HCT116 (cell line): ENCODE measurements around the gene EPHA8. TPM values are rescaled to one million over a fixed set of nuclear protein-coding genes. Genes with fewer than 3 reads are reported as not detected.

Source experiments
- ATAC-seq: fragments of 200-7000 bp; cut with Tn5 transposase; 2 replicates; pipeline ENCODE4 v1.9.1; 2020; ENCODE audit warnings: mild to moderate bottlenecking, moderate library complexity
- BruUV-seq: library from RNA; stranded (reverse); fragments of 400-500 nt; replicated peaks from 2 replicates; lab custom pipeline; 2021; lab: Mats Ljungman, UMichigan
- CTCF ChIA-PET: fragments of 300-600 bp; sonication (Branson Sonifier 250); formaldehyde crosslinking; loops from one replicate; lab custom pipeline; 2021; ENCODE audit warnings: antibody characterized with exemption; lab: Charles Lee
- POLR2A ChIA-PET: fragments of 300-600, 350-600 bp; sonication (Branson Sonifier 250); formaldehyde crosslinking; loops from one replicate; lab custom pipeline; 2021; ENCODE audit warnings: antibody characterized with exemption; lab: Charles Lee
- RAD21 ChIA-PET, 2 experiments: fragments of 300-600 bp; sonication (Branson Sonifier 250); formaldehyde crosslinking; loops; one replicate each; lab custom pipeline; 2023; ENCODE audit warnings: low total read pairs in 2 of 2; ENCODE audit not compliant: uncharacterized antibody in 2 of 2, unreplicated experiment in 2 of 2, low non-redundant PET in 1 of 2; lab: Charles Lee
- DNase-seq: peaks from one replicate; pipeline ENCODE4 v3.0.0-alpha.2; 2010; ENCODE audit warnings: low read depth, low spot score
- H2AFZ ChIP-seq: fragments of 200-600 bp; shearing (Covaris generic), sonication (generic); 2 replicates; pipeline ENCODE4 v1.6.1; 2017; ENCODE audit warnings: low read depth, mixed run types, mixed read lengths, antibody characterized with exemption, low read length; ENCODE audit not compliant: poor library complexity, severe bottlenecking
- H3K27ac ChIP-seq: 2 replicates; pipeline ENCODE4 v1.5.1; 2012; ENCODE audit warnings: low read depth, low read length
- H3K27me3 ChIP-seq: fragments of 200-600 bp; sonication (generic); 2 replicates; pipeline ENCODE4 v1.6.1; 2016; ENCODE audit warnings: mixed run types, low read length, mixed read lengths; ENCODE audit not compliant: insufficient read depth
- H3K36me3 ChIP-seq, 2 experiments: fragments of 200-500 bp in 1 of 2; fragments of 200-600 bp in 1 of 2; sonication (Bioruptor generic) in 1 of 2; sonication (generic) in 1 of 2; 2 replicates each; pipeline versions ENCODE4 v1.5.1 to v1.6.1; 2014 to 2016; ENCODE audit warnings: low read length in 2 of 2, inconsistent platforms in 1 of 2, mixed read lengths in 1 of 2, mixed run types in 1 of 2; ENCODE audit not compliant: insufficient read depth in 2 of 2, control insufficient read depth in 1 of 2
- H3K4me1 ChIP-seq, 2 experiments: fragments of 200-600 bp in 1 of 2; sonication (generic) in 1 of 2; 2 replicates each; pipeline versions ENCODE4 v1.5.1 to v1.6.1; 2012 to 2017; ENCODE audit warnings: low read length in 2 of 2, inconsistent platforms in 1 of 2, mild to moderate bottlenecking in 1 of 2, mixed read lengths in 1 of 2, mixed run types in 1 of 2, moderate library complexity in 1 of 2; ENCODE audit not compliant: insufficient read depth in 2 of 2, control insufficient read depth in 1 of 2
- H3K4me2 ChIP-seq: fragments of 200-600 bp; sonication (generic); 2 replicates; pipeline ENCODE4 v1.6.1; 2017; ENCODE audit warnings: mixed run types, low read length, mixed read lengths
- H3K4me3 ChIP-seq, 2 experiments: fragments of 200-600 bp in 1 of 2; sonication (generic) in 1 of 2; replicated peaks in 1 of 2; 2 replicates each; pipeline ENCODE4 v1.5.1; 2011 to 2016; ENCODE audit warnings: low read length in 2 of 2, control low read depth in 1 of 2, low read depth in 1 of 2, mild to moderate bottlenecking in 1 of 2, mixed read lengths in 1 of 2, mixed run types in 1 of 2
- H3K79me2 ChIP-seq: fragments of 200-600 bp; sonication (generic); 2 replicates; pipeline ENCODE4 v1.6.1; 2017; ENCODE audit warnings: mild to moderate bottlenecking, mixed run types, low read length, moderate library complexity, mixed read lengths; ENCODE audit not compliant: insufficient read depth
- H3K9ac ChIP-seq: fragments of 200-600 bp; sonication (generic); 2 replicates; pipeline ENCODE4 v1.6.1; 2016; ENCODE audit warnings: low read length, mixed read lengths
- H3K9me2 ChIP-seq: fragments of 200-600 bp; sonication (generic), shearing (Covaris generic); 2 replicates; pipeline ENCODE4 v1.6.1; 2017; ENCODE audit warnings: mixed run types, mild to moderate bottlenecking, moderate library complexity; ENCODE audit not compliant: insufficient read depth
- H3K9me3 ChIP-seq, 2 experiments: fragments of 200-500 bp in 1 of 2; fragments of 200-600 bp in 1 of 2; sonication (Bioruptor generic) in 1 of 2; sonication (generic) in 1 of 2; 2 replicates each; pipeline ENCODE4 v1.6.1; 2014 to 2017; ENCODE audit warnings: low read length in 2 of 2, mixed read lengths in 2 of 2, inconsistent platforms in 1 of 2, low read depth in 1 of 2, mild to moderate bottlenecking in 1 of 2, mixed run types in 1 of 2, moderate library complexity in 1 of 2; ENCODE audit not compliant: control insufficient read depth in 1 of 2, insufficient read depth in 1 of 2
- H4K20me1 ChIP-seq: fragments of 200-600 bp; sonication (generic), shearing (Covaris generic); 2 replicates; pipeline ENCODE4 v1.6.1; 2017; ENCODE audit warnings: mixed run types, mild to moderate bottlenecking, moderate library complexity; ENCODE audit not compliant: insufficient read depth
- CBX3 ChIP-seq: IDR thresholded peaks from 2 replicates; pipeline ENCODE4 v1.6.1; 2012; ENCODE audit warnings: low read depth
- CEBPB ChIP-seq: IDR thresholded peaks from 2 replicates; pipeline ENCODE4 v1.6.1; 2012; ENCODE audit warnings: low read depth
- EGR1 ChIP-seq: IDR thresholded peaks from 2 replicates; pipeline ENCODE4 v1.6.1; 2012; ENCODE audit warnings: low read depth
- ELF1 ChIP-seq: IDR thresholded peaks from 2 replicates; pipeline ENCODE4 v1.6.1; 2012; ENCODE audit warnings: low read depth, borderline replicate concordance
- EZH2 ChIP-seq: fragments of 200-600 bp; sonication (generic); IDR thresholded peaks from 2 replicates; pipeline ENCODE4 v1.6.1; 2017; ENCODE audit warnings: antibody characterized with exemption, mixed run types
- EZH2phosphoT487 ChIP-seq: fragments of 200-600 bp; IDR thresholded peaks from 2 replicates; pipeline ENCODE4 v1.6.1; 2018; ENCODE audit warnings: antibody characterized with exemption, borderline replicate concordance
- FOSL1 ChIP-seq: IDR thresholded peaks from 2 replicates; pipeline ENCODE4 v1.6.1; 2012; ENCODE audit warnings: low read depth
- JUND ChIP-seq: IDR thresholded peaks from 2 replicates; pipeline ENCODE4 v1.6.1; 2012
- POLR2A ChIP-seq: IDR thresholded peaks from 2 replicates; pipeline ENCODE4 v1.7.0; 2011; ENCODE audit warnings: borderline replicate concordance; ENCODE audit not compliant: insufficient read depth, insufficient read length; ENCODE audit errors: extremely low read depth
- RAD21 ChIP-seq: IDR thresholded peaks from 2 replicates; pipeline ENCODE4 v1.6.1; 2012; ENCODE audit warnings: low read depth, mild to moderate bottlenecking
- SIN3A ChIP-seq: IDR thresholded peaks from 2 replicates; pipeline ENCODE4 v1.6.1; 2012; ENCODE audit warnings: low read depth
- SP1 ChIP-seq: IDR thresholded peaks from 2 replicates; pipeline ENCODE4 v1.6.1; 2012; ENCODE audit warnings: low read depth
- SRF ChIP-seq: IDR thresholded peaks from 2 replicates; pipeline ENCODE4 v1.6.1; 2012; ENCODE audit warnings: low read depth
- TCF7L2 ChIP-seq: IDR thresholded peaks from 2 replicates; pipeline ENCODE4 v1.7.0; 2011; ENCODE audit warnings: borderline replicate concordance, inconsistent platforms; ENCODE audit not compliant: insufficient read depth, insufficient read length; ENCODE audit errors: extremely low read depth
- YY1 ChIP-seq: IDR thresholded peaks from 2 replicates; pipeline ENCODE4 v1.6.1; 2011; ENCODE audit warnings: low read length, low read depth, moderate library complexity, mild to moderate bottlenecking; ENCODE audit not compliant: insufficient replicate concordance; ENCODE audit errors: extremely low read depth
- ZFX ChIP-seq: fragments of 450-650 bp; IDR thresholded peaks from 2 replicates; pipeline ENCODE4 v1.6.1; 2017
- ZNF274 ChIP-seq: fragments of 200-500 bp; sonication (Bioruptor generic); IDR thresholded peaks from 2 replicates; pipeline ENCODE4 v1.6.1; 2014; ENCODE audit warnings: mild to moderate bottlenecking, low read depth, low read length, inconsistent platforms
- intact Hi-C: fragments of 100-400 bp; cut with micrococcal nuclease; formaldehyde crosslinking; loops from 2 replicates; pipeline ENCODE4 v1.10.0; 2022
- total RNA-seq: library from RNA; stranded (reverse); gene quantifications from one replicate; pipeline ENCODE4 v1.2.1, GENCODE V29; 2021; ENCODE audit not compliant: unreplicated experiment
- TF ChIP-seq, protein P1 (sequence below): IDR thresholded peaks from 2 replicates; pipeline ENCODE4 v1.6.1; 2012
- TF ChIP-seq, protein P2 (sequence below): IDR thresholded peaks from 2 replicates; pipeline ENCODE4 v1.6.1; 2012
- TF ChIP-seq, protein P3 (sequence below), 3 experiments: fragments of 200-600 bp in 1 of 3; sonication (generic) in 1 of 3; IDR thresholded peaks in 2 of 3; conservative IDR thresholded peaks in 1 of 3; 2 replicates each; pipeline ENCODE4 v1.5.1; 2012 to 2017; ENCODE audit warnings: low read depth in 2 of 3, low read length in 2 of 3, antibody characterized with exemption in 1 of 3, borderline replicate concordance in 1 of 3, control low read depth in 1 of 3, mild to moderate bottlenecking in 1 of 3, mixed read lengths in 1 of 3, mixed run types in 1 of 3, moderate library complexity in 1 of 3; ENCODE audit not compliant: insufficient read depth in 1 of 3

Gene EPHA8
- total RNA-seq, 1 experiment from 2014 or later, result 0.30 TPM

DNA sequence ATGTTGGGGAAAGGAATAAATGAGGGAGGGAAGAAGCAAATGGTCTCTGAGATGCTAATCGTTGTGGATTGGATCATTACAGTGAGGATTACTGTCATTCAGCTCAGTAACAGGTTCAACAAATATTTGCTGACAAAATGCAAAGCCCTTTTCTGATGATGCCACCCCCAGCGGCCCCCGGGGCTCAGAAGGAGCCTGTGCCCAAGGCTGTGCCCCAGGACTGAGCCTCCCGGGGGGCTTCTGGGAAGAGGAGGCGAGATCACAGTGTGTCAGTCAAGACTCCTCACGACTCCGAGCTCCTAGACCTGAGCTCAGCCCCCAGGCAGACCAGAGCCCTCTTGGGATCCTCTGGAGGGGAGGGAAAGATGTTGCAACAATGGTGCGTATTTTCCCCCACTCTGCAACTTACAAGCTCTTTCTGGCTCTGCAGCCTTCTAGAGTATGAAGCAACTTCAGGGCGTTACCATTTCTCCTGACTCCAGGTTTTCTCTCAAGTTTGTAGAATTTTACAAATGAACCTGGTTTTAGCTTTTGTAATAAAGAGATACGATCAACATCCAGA lies 20.8 kb downstream of the EPHA8 start:
- ChIA-PET CTCF (no interaction called here), POLR2A (no interaction called here), RAD21 (no interaction called here)
- H4K20me1 ChIP-seq, result no peaks in the 10 kb centered on the region
- no peak overlapping the region for H2AFZ ChIP-seq
- H3K36me3 ChIP-seq, result no peaks in the 10 kb centered on the region
- no peak for TF ChIP-seq JUND
- TF ChIP-seq EZH2, result no peak
- no peak for TF ChIP-seq SP1
- no peak for TF ChIP-seq SRF
- no peak for TF ChIP-seq RAD21
- no peak for TF ChIP-seq POLR2A
- no peak for TF ChIP-seq TCF7L2
- no peak for TF ChIP-seq CEBPB
- no peak for TF ChIP-seq ZFX
- TF ChIP-seq, protein P1, sequence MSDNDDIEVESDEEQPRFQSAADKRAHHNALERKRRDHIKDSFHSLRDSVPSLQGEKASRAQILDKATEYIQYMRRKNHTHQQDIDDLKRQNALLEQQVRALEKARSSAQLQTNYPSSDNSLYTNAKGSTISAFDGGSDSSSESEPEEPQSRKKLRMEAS, result no peak
- ATAC-seq (no peak), DNase-seq (no peak)
- no peak overlapping the region for H3K27ac ChIP-seq
- BruUV-seq, result no TSS peak
- no peak overlapping the region for H3K4me3 ChIP-seq
- H3K9me2 ChIP-seq, result no peaks in the 10 kb centered on the region
- no peak overlapping the region for H3K4me2 ChIP-seq
- intact Hi-C loops, result no loop called here
- no peaks in the 10 kb centered on the region for H3K79me2 ChIP-seq
- H3K9me3 ChIP-seq, result peaks cover 0 to 4% of the 10 kb centered on the region in 2 experiments; a peak in 1 of 4 replicates
- no peaks in the 10 kb centered on the region for H3K27me3 ChIP-seq
- no peaks in the 10 kb centered on the region for H3K4me1 ChIP-seq
- H3K9ac ChIP-seq, result no peak overlapping the region

DNA sequence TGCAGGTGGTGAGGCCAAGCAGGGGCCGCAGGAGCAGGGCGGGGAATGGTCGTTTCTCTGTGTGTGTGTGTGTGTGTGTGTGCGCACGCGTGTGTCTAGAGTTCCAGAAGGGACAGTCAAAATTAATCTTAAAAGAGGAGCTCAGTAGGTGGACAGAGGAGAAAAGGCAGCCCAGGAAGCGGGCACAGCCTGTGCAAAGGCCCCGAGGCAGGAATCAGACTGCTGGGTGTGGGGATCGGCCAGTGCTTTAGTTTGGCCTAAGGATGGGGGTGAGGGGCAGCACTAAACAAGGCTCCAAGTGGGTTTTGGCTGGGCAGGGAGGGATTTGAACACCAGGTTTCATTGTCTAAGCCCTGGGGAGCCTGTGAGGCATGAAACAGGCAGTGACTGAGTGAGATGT lies 21.7 kb downstream of the EPHA8 start:
- no peaks in the 10 kb centered on the region for H3K9me2 ChIP-seq
- POLR2A ChIA-PET, result no interaction called here
- TF ChIP-seq EZH2 (no peak), YY1 (no peak), FOSL1 (no peak), ZNF274 (no peak), EGR1 (no peak), SP1 (no peak), JUND (no peak), RAD21 (no peak), ELF1 (no peak), SIN3A (no peak), CBX3 (no peak), TCF7L2 (no peak), ZFX (no peak), EZH2phosphoT487 (no peak)
- TF ChIP-seq, protein P2, sequence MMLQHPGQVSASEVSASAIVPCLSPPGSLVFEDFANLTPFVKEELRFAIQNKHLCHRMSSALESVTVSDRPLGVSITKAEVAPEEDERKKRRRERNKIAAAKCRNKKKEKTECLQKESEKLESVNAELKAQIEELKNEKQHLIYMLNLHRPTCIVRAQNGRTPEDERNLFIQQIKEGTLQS, result no peak
- TF ChIP-seq, protein P3, sequence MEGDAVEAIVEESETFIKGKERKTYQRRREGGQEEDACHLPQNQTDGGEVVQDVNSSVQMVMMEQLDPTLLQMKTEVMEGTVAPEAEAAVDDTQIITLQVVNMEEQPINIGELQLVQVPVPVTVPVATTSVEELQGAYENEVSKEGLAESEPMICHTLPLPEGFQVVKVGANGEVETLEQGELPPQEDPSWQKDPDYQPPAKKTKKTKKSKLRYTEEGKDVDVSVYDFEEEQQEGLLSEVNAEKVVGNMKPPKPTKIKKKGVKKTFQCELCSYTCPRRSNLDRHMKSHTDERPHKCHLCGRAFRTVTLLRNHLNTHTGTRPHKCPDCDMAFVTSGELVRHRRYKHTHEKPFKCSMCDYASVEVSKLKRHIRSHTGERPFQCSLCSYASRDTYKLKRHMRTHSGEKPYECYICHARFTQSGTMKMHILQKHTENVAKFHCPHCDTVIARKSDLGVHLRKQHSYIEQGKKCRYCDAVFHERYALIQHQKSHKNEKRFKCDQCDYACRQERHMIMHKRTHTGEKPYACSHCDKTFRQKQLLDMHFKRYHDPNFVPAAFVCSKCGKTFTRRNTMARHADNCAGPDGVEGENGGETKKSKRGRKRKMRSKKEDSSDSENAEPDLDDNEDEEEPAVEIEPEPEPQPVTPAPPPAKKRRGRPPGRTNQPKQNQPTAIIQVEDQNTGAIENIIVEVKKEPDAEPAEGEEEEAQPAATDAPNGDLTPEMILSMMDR (IDR thresholded peaks at IDR 0.05 in 2 of 3, conservative IDR thresholded peaks at IDR 0.05 in 1 of 3; ENCODE audit: borderline replicate concordance in 1 of 3, insufficient read depth in 1 of 3, low read depth in 2 of 3, low read length in 2 of 3), result no peak
- TF ChIP-seq, protein P1, result no peak
- CTCF ChIA-PET, result no interaction called here
- no peaks in the 10 kb centered on the region for H3K4me1 ChIP-seq
- H3K9me3 ChIP-seq, result no peaks in the 10 kb centered on the region
- H3K36me3 ChIP-seq, result no peaks in the 10 kb centered on the region
- H3K4me2 ChIP-seq, result no peak overlapping the region
- BruUV-seq, result no TSS peak
- DNase-seq, result no peak
- H2AFZ ChIP-seq, result no peak overlapping the region
- intact Hi-C loops, result no loop called here
- H4K20me1 ChIP-seq, result no peaks in the 10 kb centered on the region
- H3K79me2 ChIP-seq, result no peaks in the 10 kb centered on the region
- no peak overlapping the region for H3K27ac ChIP-seq
- RAD21 ChIA-PET, result no interaction called here
- no peak overlapping the region for H3K4me3 ChIP-seq
- no peak for ATAC-seq
- H3K27me3 ChIP-seq, result no peaks in the 10 kb centered on the region
- no peak overlapping the region for H3K9ac ChIP-seq
